HepG2 (cell line): Measurements from ENCODE around the gene GOT1. TPM values are rescaled to one million over a fixed set of nuclear protein-coding genes. Genes with fewer than 3 reads are reported as not detected.

Experiments
- AFF4 ChIP-seq: sonication (generic); formaldehyde crosslinking; IDR thresholded peaks from 2 replicates; pipeline ENCODE4 v1.4.0; 2020; ENCODE audit warnings: missing genetic modification reagents
- ATF2 ChIP-seq: sonication (generic); formaldehyde crosslinking; IDR thresholded peaks from 2 replicates; pipeline ENCODE4 v1.4.0; 2020; ENCODE audit warnings: missing genetic modification reagents
- BCL6 ChIP-seq: IDR thresholded peaks from 2 replicates; pipeline ENCODE4 v1.6.1; 2016; ENCODE audit warnings: missing genetic modification reagents, missing compliant biosample characterization
- CEBPB ChIP-seq: IDR thresholded peaks from 2 replicates; pipeline ENCODE4 v1.6.1; 2011; ENCODE audit warnings: low read depth, low read length, improper control_type of control experiment, borderline replicate concordance
- DRAP1 ChIP-seq: IDR thresholded peaks from 2 replicates; pipeline ENCODE4 v1.6.1; 2016; ENCODE audit warnings: missing genetic modification reagents, missing compliant biosample characterization
- EP300 ChIP-seq, 3 experiments: sonication (generic) in 1 of 3; formaldehyde crosslinking in 1 of 3; IDR thresholded peaks; 2 replicates each; pipeline versions ENCODE4 v1.5.1 to v1.6.1; 2011 to 2020; ENCODE audit warnings: low read depth in 2 of 3, low read length in 2 of 3, borderline replicate concordance in 1 of 3, improper control_type of control experiment in 1 of 3, mild to moderate bottlenecking in 1 of 3, missing genetic modification reagents in 1 of 3, moderate library complexity in 1 of 3
- HMG20B ChIP-seq: conservative IDR thresholded peaks from 2 replicates; pipeline ENCODE4 v1.6.1; 2016; ENCODE audit warnings: missing genetic modification reagents, missing compliant biosample characterization
- HNF4A ChIP-seq: sonication (generic); formaldehyde crosslinking; IDR thresholded peaks from 2 replicates; pipeline ENCODE4 v1.4.0; 2020; ENCODE audit warnings: missing genetic modification reagents
- MLLT10 ChIP-seq: sonication (generic); formaldehyde crosslinking; IDR thresholded peaks from 2 replicates; pipeline ENCODE4 v1.4.0; 2020; ENCODE audit warnings: missing genetic modification reagents
- POGK ChIP-seq: sonication (generic); formaldehyde crosslinking; conservative IDR thresholded peaks from 2 replicates; pipeline ENCODE4 v1.8.0; 2022; ENCODE audit warnings: mild to moderate bottlenecking, moderate library complexity, missing genetic modification reagents
- REST ChIP-seq, 2 experiments: IDR thresholded peaks; 2 replicates each; pipeline ENCODE4 v1.6.1; 2011 to 2012; ENCODE audit warnings: low read length in 2 of 2, borderline replicate concordance in 1 of 2, low read depth in 1 of 2, mild to moderate bottlenecking in 1 of 2, moderate library complexity in 1 of 2
- SIN3A ChIP-seq: IDR thresholded peaks from 2 replicates; pipeline ENCODE4 v1.6.1; 2011; ENCODE audit warnings: low read depth, mild to moderate bottlenecking, control low read depth, low read length, borderline replicate concordance
- ZBTB25 ChIP-seq: IDR thresholded peaks from 2 replicates; pipeline ENCODE4 v1.6.1; 2018; ENCODE audit warnings: missing genetic modification reagents
- polyA plus RNA-seq, 8 experiments: library from polyadenylated mRNA; depleted of rRNA in 3 of 8; stranded (reverse) in 7 of 8; unstranded in 1 of 8; fragments of >200 nt; fragmentation: Illumina TruSeq in 4 of 8; extraction: Trizol in 4 of 8; gene quantifications; 2 replicates each; pipeline versions ENCODE4 v1.2.1 to v1.2.3, GENCODE V29; 2011 to 2016; ENCODE audit warnings: low read depth in 4 of 8, missing spikeins in 1 of 8, mixed read lengths in 1 of 8; ENCODE audit not compliant: insufficient read depth in 1 of 8
- total RNA-seq, 5 experiments: library from RNA; depleted of rRNA; stranded (reverse); fragments of >200 nt; fragmentation: Illumina TruSeq; extraction: Trizol; gene quantifications; 2 replicates each; pipeline ENCODE4 v1.2.3, GENCODE V29; 2016; ENCODE audit warnings: low read depth in 1 of 5

Gene GOT1
- total and polyA plus RNA-seq, 2 of the 13 experiments (the other 11 are each of a cell fraction or from before 2014, with no cell fraction given), result 81.2 to 102 TPM

GRCh38 chr10:99450624-99451498 is 20.4 kb upstream of the GOT1 start (continued):
- TF ChIP-seq ATF2, result peak; percentile 24; the same call in 1 of the 2 replicates
- no peak for TF ChIP-seq REST (IDR thresholded peaks at IDR 0.05; ENCODE audit: borderline replicate concordance in 1 of 2, low read depth in 1 of 2, low read length in 2 of 2)
- peak; percentile 37; the same call in 1 of the 2 replicates for TF ChIP-seq HNF4A (CRISPR knock-in tag)
- TF ChIP-seq MLLT10 (CRISPR knock-in tag), result no peak
- TF ChIP-seq EP300 (IDR thresholded peaks at IDR 0.05; ENCODE audit: low read depth in 2 of 2, low read length in 2 of 2), result peak in 1 of 2 experiments; percentile 64; a peak in 2 of 4 replicates
- TF ChIP-seq EP300 (CRISPR knock-in tag; IDR thresholded peaks at IDR 0.05; ENCODE audit: borderline replicate concordance), result no peak
- TF ChIP-seq CEBPB, result no peak
- TF ChIP-seq AFF4 (CRISPR knock-in tag), result no peak
- TF ChIP-seq BCL6 (CRISPR knock-in tag), result peak; percentile 68
- TF ChIP-seq DRAP1 (CRISPR knock-in tag), result no peak
- no peak for TF ChIP-seq ZBTB25 (CRISPR knock-in tag)
- TF ChIP-seq SIN3A, result no peak
- TF ChIP-seq POGK (CRISPR knock-in tag), result peak; percentile 97
- 0 out of 2 replicates have a peak, but pooled peaks have one; percentile 30 for TF ChIP-seq HMG20B (CRISPR knock-in tag)
